Heart right ventricle (tissue), 16 donors: ENCODE results near the gene PROP1. TPM values are rescaled to one million over a fixed set of nuclear protein-coding genes. Genes with fewer than 3 reads are reported as not detected.
"Not testable (repeated sequence)": the region's sequence is repeated elsewhere in the genome, so short reads cannot be mapped to it uniquely, and the experiment has no call there.

Experiments
- ATAC-seq, 8 donors: fragments of 200-7000 bp; cut with Tn5 transposase; one replicate each; pipeline ENCODE4 v1.9.1; 2020; ENCODE audit warnings: mild to moderate bottlenecking in 8 of 8, moderate library complexity in 8 of 8, moderate number of reproducible peaks in 1 of 8
- DNase-seq, 2 donors: peaks; one replicate each; pipeline ENCODE4 v3.0.0-alpha.2; 2020
- H3K27ac ChIP-seq, 10 donors: fragments of 200-600 bp; sonication (generic) in 2 of 10; one replicate each; pipeline versions ENCODE4 v1.5.0 to v1.8.0; 2020 to 2022; ENCODE audit warnings: mild to moderate bottlenecking in 3 of 10
- H3K27me3 ChIP-seq, 7 donors: fragments of 200-600 bp; one replicate each; pipeline ENCODE4 v1.8.0; 2021 to 2022; ENCODE audit warnings: mild to moderate bottlenecking in 2 of 7
- H3K36me3 ChIP-seq, 9 donors: fragments of 200-600 bp; sonication (generic) in 1 of 9; one replicate each; pipeline versions ENCODE4 v1.5.0 to v1.8.0; 2020 to 2022; ENCODE audit warnings: mild to moderate bottlenecking in 2 of 9
- H3K4me1 ChIP-seq, 9 donors: fragments of 200-600 bp; sonication (generic) in 1 of 9; one replicate each; pipeline versions ENCODE4 v1.5.0 to v1.8.0; 2020 to 2022; ENCODE audit warnings: mild to moderate bottlenecking in 4 of 9
- H3K4me3 ChIP-seq, 10 donors: fragments of 200-600 bp; sonication (generic) in 2 of 10; one replicate each; pipeline versions ENCODE4 v1.5.0 to v1.8.0; 2020 to 2022; ENCODE audit warnings: mild to moderate bottlenecking in 7 of 10, moderate library complexity in 2 of 10
- H3K9me3 ChIP-seq, 11 donors: fragments of 200-600 bp in 10 of 11; sonication (generic) in 2 of 11; one replicate each; pipeline versions ENCODE4 v1.5.0 to v1.8.0; 2013 to 2022; ENCODE audit warnings: mild to moderate bottlenecking in 2 of 11, control low read depth in 1 of 11, moderate library complexity in 1 of 11
- CTCF ChIP-seq, 9 donors: fragments of 200-600 bp; sonication (generic) in 2 of 9; IDR thresholded peaks; one replicate each; pipeline versions ENCODE4 v1.5.0 to v1.8.0; 2021 to 2022; ENCODE audit warnings: antibody characterized with exemption in 9 of 9, mild to moderate bottlenecking in 5 of 9, moderate library complexity in 1 of 9
- WGBS, 2 donors: extraction: QIAGEN DNeasy Blood & Tissue Kit; methylation state at CpG; one replicate each; pipeline ENCODE4 v1.1.7; 2013; ENCODE audit warnings: inconsistent platforms in 1 of 2; 5-methylcytosine and 5-hydroxymethylcytosine counted together
- intact Hi-C, 10 donors: fragments of 100-400 bp; cut with DNase I; formaldehyde crosslinking; loops; one replicate each; pipeline versions ENCODE4 v1.11.1 to v1.14.2; 2022
- polyA plus RNA-seq, 2 donors: library from polyadenylated mRNA; stranded (reverse); fragments of 200-250 nt; gene quantifications; one replicate each; pipeline ENCODE4 v1.2.3, GENCODE V29; 2013
- total RNA-seq, 10 donors: library from RNA; stranded (reverse); fragmentation: NEBNext Ultra II Directional in 3 of 10; extraction: Animal tissue kit (Norgen Biotek cat#: 25700) in 3 of 10; gene quantifications; one replicate each; pipeline versions ENCODE4 v1.2.1 to v1.2.4, GENCODE V29; 2021 to 2023
- donor health status: Arrhythmogenic right ventricular cardiomyopathy.
- donor health status: ischemic (EF 13 %, LVEDD 7.1; RV severe dilation, severe dysfunction).
- donor health status: healthy with polysubstance abuse.
- donor health status: DM: no; HTN: yes; CAD: no.
- donor health status: DM: no; HTN: no; CAD: no.
- donor health status: ischemic (EF 25% LVEDD 6.9; RV normal size, moderate dysfunction).
- donor health status: ischemic (EF 25% LVEDD 5.7; RV mildly dilated, moderate dysfunction).
- donor health status: healthy.
- donor health status: DM: yes; HTN: yes; CAD: no.
- donor health status: Ischemic cardiomyopathy.
- donor health status: ischemic (EF 35%, LVEDD 5.7; RV mildly dilated, moderate dysfunction).
- donor health status: nonischemic (EF 11% LVEDD 7.7; RV severe dilation, severe dysfunction).
- donor health status: DM: yes; HTN: yes; CAD: no.
- donor health status: PGD.
- donor health status: ischemic (EF 29% LVEDD 5.4; RV normal size, mild dysfunction).
- donor health status: nonischemic (EF 23%, LVEDD 6.1; RV moderate dilation, normal function).

PROP1 gene
- total and polyA plus RNA-seq, 12 donors: not detected

DNA sequence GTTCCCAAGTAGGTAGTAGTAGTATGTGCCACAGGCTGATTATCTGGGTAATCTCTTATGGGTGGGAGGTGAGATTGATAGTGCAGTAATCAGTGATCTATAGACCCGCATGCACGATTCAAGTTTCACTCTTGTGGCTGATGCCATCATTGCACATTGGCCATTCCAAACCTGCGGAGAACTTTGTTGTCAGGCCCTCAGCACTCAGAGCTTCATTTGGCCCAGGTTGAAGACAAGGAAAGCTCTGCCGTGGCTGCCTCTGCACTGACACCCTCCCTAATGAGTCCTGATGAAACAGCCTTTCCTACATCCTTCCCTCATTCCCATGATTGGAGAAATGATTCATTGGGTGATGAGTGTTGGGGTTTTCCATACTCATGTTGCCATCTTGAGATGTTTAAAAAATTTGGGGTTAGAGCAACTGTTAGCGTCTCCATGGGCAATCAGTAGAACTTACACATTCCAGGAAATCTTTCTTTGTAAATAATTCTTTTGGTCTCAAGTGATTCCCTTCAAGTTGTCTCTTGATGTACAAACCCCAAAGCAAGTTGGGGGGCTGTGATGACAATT lies 22.9 kb downstream of the PROP1 start:
- ATAC-seq: no peak
- no peak for TF ChIP-seq CTCF (IDR thresholded peaks at IDR 0.05)
- Histone ChIP-seq H3K27ac (no peak overlapping the region), H3K36me3 (no peaks in the 10 kb centered on the region), H3K9me3 (peaks cover 0 to 8% (median 0%) of the 10 kb centered on the region in 11 donors), H3K27me3 (peaks cover 0 to 48% (median 19%) of the 10 kb centered on the region in 7 donors), H3K4me1 (no peaks in the 10 kb centered on the region), H3K4me3 (no peak overlapping the region)
- DNase-seq: no peak
- intact Hi-C loops: no loop called here
- 83 to 86% methylated on average over 5 of the region's 5 CpGs for WGBS, 2 donors

DNA sequence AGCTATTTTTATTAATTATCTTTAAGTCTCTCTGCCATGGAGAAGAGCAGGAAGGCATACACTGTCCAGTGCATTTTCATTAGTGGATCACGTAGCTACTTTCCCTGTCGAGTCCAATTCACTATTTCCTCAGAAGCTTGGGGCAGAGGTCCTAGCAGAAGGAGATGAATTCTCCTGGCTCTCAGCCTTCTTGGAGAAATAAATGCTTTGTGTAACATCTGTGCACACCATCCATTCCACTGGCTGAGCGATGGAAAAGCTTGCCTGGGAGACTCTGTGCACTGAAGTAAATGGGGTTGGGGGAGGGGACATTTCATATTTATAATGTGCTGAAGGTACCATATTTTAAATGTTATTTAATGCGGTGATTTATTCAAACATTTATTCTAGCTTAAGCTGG lies 23.4 kb downstream of the PROP1 start:
- ATAC-seq: no peak
- no peaks in the 10 kb centered on the region for H3K36me3 ChIP-seq
- peaks cover 0 to 8% (median 0%) of the 10 kb centered on the region in 11 donors for H3K9me3 ChIP-seq
- intact Hi-C loops: no loop called here
- H3K4me1 ChIP-seq: no peaks in the 10 kb centered on the region
- H3K27me3 ChIP-seq: peaks cover 0 to 48% (median 19%) of the 10 kb centered on the region in 7 donors
- H3K27ac ChIP-seq: no peak overlapping the region
- 75 to 84% methylated on average over 4 of the region's 4 CpGs for WGBS, 2 donors
- no peak overlapping the region for H3K4me3 ChIP-seq
- TF ChIP-seq CTCF (IDR thresholded peaks at IDR 0.05): no peak
- no peak for DNase-seq

GRCh38 chr5:177972014-177972413 lies 24.0 kb downstream of the PROP1 start:
- 95 to 98% methylated on average over 10 of the region's 10 CpGs for WGBS, 2 donors
- peaks cover 0 to 42% (median 17%) of the 10 kb centered on the region in 7 donors for H3K27me3 ChIP-seq
- DNase-seq, intact Hi-C loops, ATAC-seq, H3K36me3 ChIP-seq, H3K4me3 ChIP-seq, H3K27ac ChIP-seq, H3K4me1 ChIP-seq, H3K9me3 ChIP-seq: not testable (repeated sequence)

DNA sequence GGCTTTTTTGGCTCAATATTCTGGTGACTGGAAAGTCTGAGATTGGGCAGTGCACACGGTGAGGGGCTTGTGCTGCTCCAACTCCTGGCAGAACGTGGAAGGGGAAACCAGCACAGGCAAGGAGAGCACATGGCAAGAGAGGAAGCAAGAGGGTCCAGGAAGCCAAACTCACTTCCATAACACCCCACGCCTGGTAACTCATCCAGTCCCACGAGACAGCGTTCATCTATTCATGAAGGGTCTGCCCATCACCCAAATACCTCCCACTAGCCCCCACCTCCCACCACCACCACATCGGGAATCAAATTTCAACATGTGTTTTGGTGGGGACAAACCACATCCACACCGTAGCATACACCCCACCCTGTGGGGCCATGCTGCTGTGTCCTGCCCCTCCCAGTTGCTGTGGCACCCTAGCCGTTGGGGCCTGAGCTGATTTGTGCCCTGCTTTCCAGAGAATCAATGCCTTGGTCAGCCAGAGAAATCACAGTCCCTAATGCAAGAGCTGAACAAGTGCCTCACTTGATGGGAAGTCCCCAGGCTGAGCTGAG lies 27.3 kb downstream of the PROP1 start:
- TF ChIP-seq CTCF (IDR thresholded peaks at IDR 0.05): no peak
- intact Hi-C loops: no loop called here
- no peaks in the 10 kb centered on the region for H3K36me3 ChIP-seq
- H3K9me3 ChIP-seq: no peaks in the 10 kb centered on the region
- peaks cover 0 to 27% (median 3%) of the 10 kb centered on the region in 7 donors for H3K27me3 ChIP-seq
- no peak for DNase-seq
- H3K4me1 ChIP-seq: no peaks in the 10 kb centered on the region
- WGBS, 2 donors: 80 to 91% methylated on average over 8 of the region's 8 CpGs
- no peak for ATAC-seq
- H3K4me3 ChIP-seq: no peak overlapping the region
- H3K27ac ChIP-seq: no peak overlapping the region

GRCh38 chr5:177967221-177967887 lies 28.7 kb downstream of the PROP1 start:
- no peaks in the 10 kb centered on the region for H3K9me3 ChIP-seq
- TF ChIP-seq CTCF (IDR thresholded peaks at IDR 0.05): no peak
- peaks cover 0 to 27% (median 3%) of the 10 kb centered on the region in 7 donors for H3K27me3 ChIP-seq
- intact Hi-C loops: no loop called here
- 85 to 87% methylated on average over 8 to 9 of the region's 9 CpGs for WGBS, 2 donors
- no peak overlapping the region for H3K4me3 ChIP-seq
- H3K36me3 ChIP-seq: no peaks in the 10 kb centered on the region
- no peak overlapping the region for H3K27ac ChIP-seq
- H3K4me1 ChIP-seq: no peaks in the 10 kb centered on the region
- ATAC-seq (no peak), DNase-seq (no peak)
